Measurements from ENCODE around the gene OR56A3. TPM values are rescaled to one million over a fixed set of nuclear protein-coding genes. Genes with fewer than 3 reads are reported as not detected.

The OR56A3 gene
- total RNA-seq, 1 donor from 2014 or later: not detected

DNA sequence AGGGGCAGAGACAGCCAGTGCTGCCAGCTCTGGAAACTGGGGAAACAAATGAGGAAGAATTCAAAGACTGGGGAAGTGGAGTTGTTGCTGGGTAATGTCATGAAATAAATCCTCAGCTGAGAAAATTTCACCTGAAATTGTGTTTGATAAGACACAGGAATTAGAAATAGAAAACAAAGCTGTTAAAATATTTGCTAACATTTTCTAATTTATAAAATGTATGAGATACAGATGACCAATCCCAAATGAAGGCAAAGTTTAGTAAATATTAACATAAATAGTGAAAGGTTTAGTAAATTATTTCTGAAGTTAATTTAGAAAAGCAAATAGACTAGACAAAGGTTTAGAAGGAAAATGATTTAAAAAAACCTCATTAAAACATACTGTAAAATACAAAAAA lies 26.3 kb downstream of the OR56A3 start, which contains the start of gene OR56A5:
OR56A5 (minus strand) TSS at position 101 of the 400 bp plus-strand sequence; CDS start at position 101, 0 bp downstream.
- H3K4me3 Mint-ChIP-seq: no peak within 1 kb of the TSS
- no peak within 1 kb of the TSS for H3K27ac Mint-ChIP-seq
- DNase-seq (ENCODE audit: extremely low spot score, unreplicated experiment): no peak
- H3K9me3 Mint-ChIP-seq: peaks cover 1% of the 10 kb centered on the region
- peaks cover 4% of the 10 kb centered on the region for H3K27me3 Mint-ChIP-seq
- H3K36me3 Mint-ChIP-seq: no peaks in the 10 kb centered on the region
- TF ChIP-seq, protein P1, sequence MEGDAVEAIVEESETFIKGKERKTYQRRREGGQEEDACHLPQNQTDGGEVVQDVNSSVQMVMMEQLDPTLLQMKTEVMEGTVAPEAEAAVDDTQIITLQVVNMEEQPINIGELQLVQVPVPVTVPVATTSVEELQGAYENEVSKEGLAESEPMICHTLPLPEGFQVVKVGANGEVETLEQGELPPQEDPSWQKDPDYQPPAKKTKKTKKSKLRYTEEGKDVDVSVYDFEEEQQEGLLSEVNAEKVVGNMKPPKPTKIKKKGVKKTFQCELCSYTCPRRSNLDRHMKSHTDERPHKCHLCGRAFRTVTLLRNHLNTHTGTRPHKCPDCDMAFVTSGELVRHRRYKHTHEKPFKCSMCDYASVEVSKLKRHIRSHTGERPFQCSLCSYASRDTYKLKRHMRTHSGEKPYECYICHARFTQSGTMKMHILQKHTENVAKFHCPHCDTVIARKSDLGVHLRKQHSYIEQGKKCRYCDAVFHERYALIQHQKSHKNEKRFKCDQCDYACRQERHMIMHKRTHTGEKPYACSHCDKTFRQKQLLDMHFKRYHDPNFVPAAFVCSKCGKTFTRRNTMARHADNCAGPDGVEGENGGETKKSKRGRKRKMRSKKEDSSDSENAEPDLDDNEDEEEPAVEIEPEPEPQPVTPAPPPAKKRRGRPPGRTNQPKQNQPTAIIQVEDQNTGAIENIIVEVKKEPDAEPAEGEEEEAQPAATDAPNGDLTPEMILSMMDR (conservative IDR thresholded peaks at IDR 0.05): no peak
- no peaks in the 10 kb centered on the region for H3K4me1 Mint-ChIP-seq (ENCODE audit: unreplicated experiment)

DNA sequence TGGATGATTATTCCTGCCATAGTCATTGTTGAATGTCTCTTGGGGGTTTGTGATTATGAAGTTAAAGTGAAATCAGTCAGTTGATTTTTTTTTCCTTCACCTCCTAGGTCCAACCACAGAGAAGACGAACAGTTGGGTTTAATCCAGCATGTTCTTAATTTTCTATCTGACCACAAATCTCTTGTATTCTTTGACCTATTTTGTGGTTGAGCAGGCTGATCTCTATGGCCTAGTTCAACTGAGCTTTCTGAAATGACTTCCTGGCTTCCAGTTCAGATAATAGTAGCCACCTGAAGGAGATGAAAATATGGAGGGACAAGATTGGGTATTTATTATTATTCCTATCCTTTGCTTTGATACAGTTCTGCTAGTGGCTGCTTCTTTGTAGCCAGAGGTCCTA lies 31.5 kb downstream of the OR56A3 start:
- Mint-ChIP-seq H3K27me3 (peaks cover 6% of the 10 kb centered on the region), H3K36me3 (no peaks in the 10 kb centered on the region), H3K27ac (no peak overlapping the region), H3K4me3 (no peak overlapping the region), H3K4me1 (ENCODE audit: unreplicated experiment) (no peaks in the 10 kb centered on the region), H3K9me3 (no peaks in the 10 kb centered on the region)
- TF ChIP-seq, protein P1 (conservative IDR thresholded peaks at IDR 0.05): no peak
- no peak for DNase-seq (ENCODE audit: extremely low spot score, unreplicated experiment)

DNA sequence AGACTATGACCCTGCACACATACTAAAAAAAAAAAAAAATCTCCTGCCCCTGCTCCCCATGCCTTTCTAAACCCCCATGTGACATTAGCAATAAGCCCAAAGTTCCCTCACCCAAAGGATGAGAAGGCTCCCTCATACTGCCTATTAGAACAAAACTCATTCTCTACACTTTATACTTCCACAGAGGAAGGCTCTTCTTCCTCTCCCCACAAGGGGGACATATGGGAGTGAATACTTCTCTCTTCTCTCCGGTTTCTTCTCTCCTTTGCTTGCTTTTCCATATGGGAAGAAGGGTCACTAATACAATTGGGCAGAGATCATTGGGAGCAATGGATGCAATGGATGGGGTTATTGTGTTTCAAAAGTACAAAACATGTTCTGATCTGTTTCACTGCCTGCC lies 41.4 kb downstream of the OR56A3 start:
- Mint-ChIP-seq H3K36me3 (no peaks in the 10 kb centered on the region), H3K4me3 (no peak overlapping the region), H3K9me3 (no peaks in the 10 kb centered on the region), H3K27ac (no peak overlapping the region), H3K4me1 (ENCODE audit: unreplicated experiment) (no peaks in the 10 kb centered on the region), H3K27me3 (peaks cover 8% of the 10 kb centered on the region)
- TF ChIP-seq, protein P1 (conservative IDR thresholded peaks at IDR 0.05): peak; percentile 47
- DNase-seq (ENCODE audit: extremely low spot score, unreplicated experiment): no peak

DNA sequence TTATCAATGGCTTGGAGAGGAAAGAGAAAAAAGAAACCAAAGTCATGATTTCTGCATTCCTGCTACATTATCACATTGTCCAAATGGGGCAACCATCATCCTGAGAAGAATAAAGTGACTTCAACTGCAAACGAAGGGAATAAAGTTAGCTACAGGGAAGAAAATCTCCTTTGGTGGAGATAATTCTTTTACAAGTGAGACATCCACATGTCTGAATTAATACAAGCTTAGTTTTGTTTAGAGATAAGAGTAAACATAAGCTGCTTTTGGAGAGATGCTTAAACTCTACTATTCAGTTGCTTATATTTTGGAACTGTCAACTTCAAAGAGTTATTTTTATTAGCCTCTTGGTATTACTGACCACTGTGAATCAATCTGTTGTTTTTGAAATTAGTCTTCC lies 44.8 kb downstream of the OR56A3 start, which contains the start of gene OR52L1:
OR52L1 (minus strand) TSS at position 101 of the 400 bp plus-strand sequence; CDS start at position 46, 55 bp downstream.
- H3K4me1 Mint-ChIP-seq (ENCODE audit: unreplicated experiment): no peaks in the 10 kb centered on the region
- no peaks in the 10 kb centered on the region for H3K9me3 Mint-ChIP-seq
- no peak within 1 kb of the TSS for H3K4me3 Mint-ChIP-seq
- no peak for DNase-seq (ENCODE audit: extremely low spot score, unreplicated experiment)
- no peak within 1 kb of the TSS for H3K27ac Mint-ChIP-seq
- H3K36me3 Mint-ChIP-seq: no peaks in the 10 kb centered on the region
- TF ChIP-seq, protein P1 (conservative IDR thresholded peaks at IDR 0.05): no peak
- H3K27me3 Mint-ChIP-seq: peaks cover 13% of the 10 kb centered on the region

DNA sequence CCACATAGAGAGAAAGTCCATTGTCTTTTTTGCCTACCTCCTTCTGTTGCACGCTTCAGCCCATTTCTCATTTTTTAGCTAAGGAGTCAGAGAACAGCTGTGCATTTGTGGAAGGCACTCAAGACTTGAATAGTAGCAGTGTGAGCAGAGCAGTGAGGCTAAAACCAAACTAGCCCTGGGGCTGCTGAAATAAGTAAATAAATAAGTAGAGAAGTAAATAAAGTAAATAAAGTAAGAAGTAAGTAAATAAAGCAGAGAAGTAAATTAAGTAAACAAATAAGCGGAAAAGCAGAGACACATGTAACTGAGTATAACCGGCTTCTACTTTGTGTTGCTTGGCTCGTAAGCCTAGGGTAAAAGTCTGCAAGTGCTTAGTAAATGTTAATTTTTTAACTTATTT lies 47.2 kb downstream of the OR56A3 start:
- Mint-ChIP-seq H3K36me3 (no peaks in the 10 kb centered on the region), H3K27ac (no peak overlapping the region), H3K9me3 (no peaks in the 10 kb centered on the region), H3K27me3 (peaks cover 16% of the 10 kb centered on the region), H3K4me3 (no peak overlapping the region), H3K4me1 (ENCODE audit: unreplicated experiment) (no peaks in the 10 kb centered on the region)
- no peak for DNase-seq (ENCODE audit: extremely low spot score, unreplicated experiment)
- TF ChIP-seq, protein P1 (conservative IDR thresholded peaks at IDR 0.05): no peak

DNA sequence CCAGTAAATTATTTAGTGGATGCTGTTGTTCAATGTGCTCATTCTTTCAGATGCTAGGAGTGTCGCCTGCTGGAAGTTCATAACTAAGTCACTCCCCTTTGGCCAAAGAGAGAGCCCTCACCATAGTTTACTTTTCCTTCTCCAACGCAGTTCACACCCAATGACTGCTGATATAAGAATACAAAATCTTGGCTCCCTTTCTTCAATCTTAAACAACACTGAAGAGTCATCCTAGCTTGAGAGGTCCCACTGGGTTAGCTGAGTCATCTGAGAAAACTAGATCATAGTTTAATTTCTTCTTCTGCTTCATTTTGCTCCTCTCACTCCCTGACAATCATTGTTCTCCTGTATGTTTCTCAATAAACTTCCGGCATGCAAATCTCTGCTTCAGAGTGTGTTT lies 50.1 kb downstream of the OR56A3 start:
- Mint-ChIP-seq H3K4me3 (no peak overlapping the region), H3K9me3 (no peaks in the 10 kb centered on the region), H3K4me1 (ENCODE audit: unreplicated experiment) (no peaks in the 10 kb centered on the region), H3K27ac (no peak overlapping the region), H3K36me3 (no peaks in the 10 kb centered on the region), H3K27me3 (peaks cover 22% of the 10 kb centered on the region)
- no peak for DNase-seq (ENCODE audit: extremely low spot score, unreplicated experiment)
- TF ChIP-seq, protein P1 (conservative IDR thresholded peaks at IDR 0.05): no peak
